ENCODE measurements around the gene GP9. TPM values are rescaled to one million over a fixed set of nuclear protein-coding genes. Genes with fewer than 3 reads are reported as not detected.
A peak's percentile ranks its signal among the peaks of the same experiment; 100 is the strongest.

GP9 gene
- total RNA-seq, 1 experiment from 2014 or later = not detected

GRCh38 chr3:129101370-129102138 lies 41.0 kb downstream of the GP9 start:
- Histone ChIP-seq H3K27ac (ENCODE audit: insufficient read length, low read depth, low read length) (no peak overlapping the region), H3T11ph (ENCODE audit: low read length) (no peak overlapping the region), H3K23ac (ENCODE audit: insufficient read length, low read depth, low read length) (no peak overlapping the region), H2AFZ (ENCODE audit: low read length) (no peak overlapping the region), H3K9ac (ENCODE audit: extremely low read depth, insufficient read length, low read length) (no peak overlapping the region), H3K27me3 (ENCODE audit: insufficient read depth, low read length) (no peaks in the 10 kb centered on the region; the same call in 1 of the 2 replicates), H3K4ac (ENCODE audit: low read depth, low read length) (no peak overlapping the region), H3K56ac (ENCODE audit: insufficient read length, low read depth, low read length) (no peak overlapping the region), H2BK5ac (ENCODE audit: insufficient read length, low read length) (no peak overlapping the region), H3K4me2 (ENCODE audit: insufficient read depth, insufficient read length, low read length) (no peak overlapping the region), H3K23me2 (ENCODE audit: insufficient read length, low read depth, low read length, poor library complexity, severe bottlenecking) (no peaks in the 10 kb centered on the region), H2BK120ac (ENCODE audit: low read depth, low read length, poor library complexity, severe bottlenecking) (no peak overlapping the region), H2BK12ac (ENCODE audit: insufficient read length, low read depth, low read length) (no peak overlapping the region), H3K18ac (ENCODE audit: insufficient read length, low read depth, low read length) (no peak overlapping the region), H3K79me2 (ENCODE audit: insufficient read depth, low read length) (peaks cover 2% of the 10 kb centered on the region; the same call in 1 of the 2 replicates), H3K14ac (ENCODE audit: insufficient read depth, low read length) (no peak overlapping the region), H4K5ac (ENCODE audit: insufficient read length, low read depth, low read length) (no peak overlapping the region), H2BK15ac (ENCODE audit: low read depth, low read length) (no peak overlapping the region), H3K9me3 (ENCODE audit: control insufficient read depth, low read depth, low read length) (no peaks in the 10 kb centered on the region), H4K20me1 (ENCODE audit: control insufficient read depth, insufficient read depth, insufficient read length) (no peaks in the 10 kb centered on the region), H3K79me1 (ENCODE audit: insufficient read depth, low read depth, low read length, poor library complexity, severe bottlenecking) (no peaks in the 10 kb centered on the region), H2BK20ac (ENCODE audit: low read depth, low read length, poor library complexity, severe bottlenecking) (no peak overlapping the region), H4K91ac (ENCODE audit: insufficient read length, low read depth, low read length) (no peak overlapping the region), H3K4me1 (ENCODE audit: insufficient read depth, low read length) (no peaks in the 10 kb centered on the region), H2AK5ac (ENCODE audit: insufficient read length, low read length) (no peak overlapping the region), H4K8ac (replicated peaks; ENCODE audit: insufficient read length, low read depth, low read length) (no peak overlapping the region)
- H3K9me3 Mint-ChIP-seq = no peaks in the 10 kb centered on the region
- H3K27ac Mint-ChIP-seq = peak overlapping the region in 2 of 3 experiments; percentile 46 to 87; a peak in 4 of 7 replicates
- no peak for DNase-seq
- WGBS (ENCODE audit: extremely low coverage, insufficient read length, low lambda C conversion rate) = no CpG with 5 or more reads among the region's 12 CpGs
- no peaks in the 10 kb centered on the region; a peak in 1 of 4 replicates for H3K4me1 Mint-ChIP-seq
- H3K36me3 Mint-ChIP-seq (ENCODE audit: insufficient read depth in 1 of 3, low read depth in 3 of 3) = peaks cover 3 to 5% (median 4%) of the 10 kb centered on the region in 3 experiments; a peak in 6 of 7 replicates
- H3K4me3 Mint-ChIP-seq = no peak overlapping the region
- H3K27me3 Mint-ChIP-seq (ENCODE audit: low read depth) = no peaks in the 10 kb centered on the region
- no peak for TF ChIP-seq CTCF (conservative IDR thresholded peaks at IDR 0.05)

Data from H9 (cell line).